GM21381 (cell line): Measurements from ENCODE around the gene NCAM1.

Experiments used
- ATAC-seq: cut with Tn5 transposase; IDR thresholded peaks from one replicate; pipeline ENCODE4 v1.9.1; 2021; ENCODE audit warnings: mild to moderate bottlenecking, moderate library complexity; ENCODE audit not compliant: unreplicated experiment

NCAM1 gene

DNA sequence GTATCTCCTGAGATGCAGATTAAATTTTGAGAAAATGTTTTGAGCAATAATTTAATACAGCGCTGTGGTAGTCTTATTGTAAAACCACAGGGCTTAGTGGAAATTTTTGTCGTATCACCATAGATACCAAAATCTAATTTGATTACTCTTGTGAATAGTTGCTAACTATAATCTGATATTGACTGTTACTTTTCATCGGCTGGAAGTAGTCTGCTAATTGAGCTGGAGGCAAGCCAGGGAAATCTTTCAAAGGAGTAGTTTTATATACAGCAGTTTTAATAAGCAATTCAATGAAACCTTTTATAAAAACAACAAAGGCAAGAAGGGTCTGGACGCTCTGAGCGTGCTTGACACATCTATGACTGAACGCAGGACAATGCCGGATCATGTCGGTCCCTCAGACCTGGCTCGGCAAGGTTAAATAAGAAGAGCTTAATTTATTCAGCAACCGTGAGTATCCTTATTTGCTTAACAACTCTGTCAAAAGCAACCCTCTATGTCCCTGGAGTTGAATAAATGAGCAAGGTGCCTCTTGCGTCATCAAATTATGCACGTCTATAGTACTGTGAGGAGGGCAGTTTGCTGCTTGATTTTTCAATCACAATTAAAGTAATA lies 121.2 kb downstream of the NCAM1 start:
- ATAC-seq, result no peak

DNA sequence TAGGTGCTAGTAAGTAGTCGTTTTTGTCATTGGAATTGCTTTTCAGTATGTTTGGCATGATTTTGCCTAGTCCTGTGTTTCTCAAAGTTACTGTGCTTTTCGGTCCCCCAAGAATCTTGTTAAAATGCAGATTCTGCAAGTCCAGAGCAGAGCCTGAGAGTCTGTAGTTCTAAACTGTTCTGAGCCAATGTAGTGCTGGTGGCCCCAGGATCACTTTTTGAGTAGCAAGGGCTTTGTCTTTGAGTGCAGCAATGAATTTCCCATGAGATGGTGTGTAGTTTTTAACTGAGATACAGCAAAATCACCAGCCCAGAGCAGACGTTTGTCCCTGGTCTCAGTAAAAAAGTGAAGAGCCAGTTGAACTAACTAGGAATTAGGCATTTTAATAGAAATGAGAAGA lies 122.4 kb downstream of the NCAM1 start:
- no peak for ATAC-seq

DNA sequence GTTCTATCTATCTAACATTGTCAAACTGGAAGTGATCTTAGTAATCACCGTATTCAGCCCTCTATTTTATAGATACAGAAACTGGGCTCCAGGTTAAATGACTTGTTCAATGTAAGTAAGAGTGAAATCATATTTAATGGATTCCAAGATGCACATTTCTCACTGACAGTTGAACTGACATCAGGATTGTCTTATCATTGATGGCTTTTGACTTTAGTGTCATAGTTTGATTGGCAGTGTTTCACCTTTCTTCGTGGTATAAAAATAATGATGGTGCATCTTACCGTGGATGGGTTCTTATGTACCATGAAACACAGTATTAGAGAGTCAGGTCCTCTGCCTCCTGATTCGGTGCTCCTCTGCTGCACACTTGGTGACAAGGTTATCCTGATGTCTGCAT lies 123.1 kb downstream of the NCAM1 start:
- no peak for ATAC-seq

DNA sequence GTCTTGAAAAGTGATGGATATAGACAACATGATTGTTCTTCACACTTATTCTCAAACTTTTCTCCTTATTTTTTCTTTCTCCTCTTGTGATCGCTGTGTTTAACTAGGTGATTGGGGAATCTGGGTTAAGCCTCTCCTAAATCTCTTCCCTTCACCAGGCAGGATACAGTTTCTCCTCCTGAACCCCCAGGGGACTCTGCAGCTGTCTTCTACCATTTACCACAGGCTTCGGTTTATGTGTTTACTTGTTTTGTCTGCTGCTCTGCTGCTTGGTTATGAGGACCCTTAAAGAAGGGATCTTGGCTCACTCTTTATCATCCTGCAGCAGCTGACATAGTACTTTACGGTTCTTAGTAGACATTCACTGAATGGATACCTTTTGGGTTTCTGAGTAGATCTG lies 124.2 kb downstream of the NCAM1 start:
- ATAC-seq, result no peak

DNA sequence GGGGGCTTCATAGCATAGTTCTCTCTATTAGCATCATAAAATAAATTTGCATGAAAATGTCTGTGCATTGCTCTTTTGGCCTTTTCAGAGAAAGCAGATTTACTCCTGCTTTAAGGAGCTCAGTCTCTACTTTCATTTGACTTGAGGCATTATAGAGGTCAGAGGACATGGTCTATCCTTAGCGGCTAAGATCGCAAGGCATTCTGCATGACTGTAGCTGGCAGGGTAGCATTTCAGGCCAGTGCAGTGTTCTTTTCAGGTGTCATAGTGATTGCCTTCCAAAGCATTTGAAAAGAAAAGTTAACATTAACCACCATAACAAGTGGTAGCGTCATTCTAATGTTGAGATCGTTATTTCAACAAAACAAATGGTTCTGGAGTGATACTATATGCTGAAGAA lies 126.5 kb downstream of the NCAM1 start:
- no peak for ATAC-seq

DNA sequence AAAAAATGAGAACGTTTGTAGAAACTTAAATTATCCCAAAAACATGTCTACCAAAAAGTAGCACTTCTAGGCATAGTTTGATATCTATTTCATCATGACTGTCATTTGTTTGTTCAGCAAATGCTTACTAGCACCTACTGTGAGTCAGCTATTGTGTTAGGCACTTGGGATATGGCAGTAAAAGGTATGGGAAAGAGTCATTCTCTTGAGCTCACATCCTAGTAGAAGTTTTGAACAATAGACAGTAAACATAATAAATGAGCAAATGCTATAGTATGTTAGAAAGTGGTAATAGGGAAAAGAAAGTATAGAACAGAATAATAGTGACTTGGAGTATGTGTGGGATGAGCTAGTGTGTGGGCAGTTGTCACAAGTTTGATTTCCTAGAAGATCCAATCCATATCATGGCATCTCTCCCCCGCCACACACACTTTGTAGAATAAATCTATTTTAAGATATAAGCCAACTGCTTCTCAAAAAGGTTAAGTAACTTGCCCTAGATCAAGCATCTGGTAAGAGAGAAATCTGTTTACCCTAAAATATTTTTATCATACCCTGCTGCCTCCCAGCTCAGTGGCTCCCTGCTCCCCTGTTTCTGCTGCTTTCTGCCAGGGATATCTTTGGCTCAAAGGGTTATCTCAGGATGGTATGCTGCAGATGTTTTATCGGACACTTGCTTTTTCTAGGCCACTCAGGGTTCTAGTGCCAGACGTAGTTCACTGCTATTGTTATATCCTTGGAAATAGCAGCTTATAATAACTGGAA lies 129.7 kb downstream of the NCAM1 start:
- no peak for ATAC-seq

DNA sequence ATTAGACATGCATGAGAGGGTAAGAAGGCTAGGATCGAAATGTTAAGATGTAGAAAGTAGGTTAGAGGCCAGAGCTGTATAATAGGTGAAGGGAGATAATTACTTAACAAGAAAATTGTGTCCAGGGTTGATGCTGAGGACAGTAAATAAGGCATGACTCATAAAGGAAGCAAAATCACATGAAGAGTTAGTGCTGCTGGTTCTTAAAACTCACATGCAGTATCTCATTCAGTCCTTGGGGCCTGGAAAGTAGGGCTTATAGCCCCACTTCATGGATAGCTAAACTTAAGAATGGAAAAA lies 130.2 kb downstream of the NCAM1 start:
- no peak for ATAC-seq

DNA sequence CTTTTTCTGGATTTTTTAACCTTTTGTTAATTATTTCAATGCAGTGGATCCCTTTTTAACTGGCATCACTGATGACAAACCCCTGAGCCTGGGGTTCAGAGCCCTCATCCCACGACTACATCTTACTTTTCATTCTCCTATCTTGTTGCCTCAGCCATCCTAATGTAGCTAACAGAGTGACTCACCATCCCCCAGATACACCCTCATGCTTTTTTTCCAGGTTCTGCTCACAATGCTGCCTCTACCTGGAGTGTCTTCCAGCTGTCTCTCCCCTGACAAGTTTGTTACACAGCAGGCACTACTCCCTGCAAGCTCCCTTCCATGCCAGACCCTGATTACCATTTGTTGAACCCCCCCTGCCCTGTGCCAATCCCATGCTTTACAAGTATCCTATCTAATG lies 135.4 kb downstream of the NCAM1 start:
- ATAC-seq, result no peak

DNA sequence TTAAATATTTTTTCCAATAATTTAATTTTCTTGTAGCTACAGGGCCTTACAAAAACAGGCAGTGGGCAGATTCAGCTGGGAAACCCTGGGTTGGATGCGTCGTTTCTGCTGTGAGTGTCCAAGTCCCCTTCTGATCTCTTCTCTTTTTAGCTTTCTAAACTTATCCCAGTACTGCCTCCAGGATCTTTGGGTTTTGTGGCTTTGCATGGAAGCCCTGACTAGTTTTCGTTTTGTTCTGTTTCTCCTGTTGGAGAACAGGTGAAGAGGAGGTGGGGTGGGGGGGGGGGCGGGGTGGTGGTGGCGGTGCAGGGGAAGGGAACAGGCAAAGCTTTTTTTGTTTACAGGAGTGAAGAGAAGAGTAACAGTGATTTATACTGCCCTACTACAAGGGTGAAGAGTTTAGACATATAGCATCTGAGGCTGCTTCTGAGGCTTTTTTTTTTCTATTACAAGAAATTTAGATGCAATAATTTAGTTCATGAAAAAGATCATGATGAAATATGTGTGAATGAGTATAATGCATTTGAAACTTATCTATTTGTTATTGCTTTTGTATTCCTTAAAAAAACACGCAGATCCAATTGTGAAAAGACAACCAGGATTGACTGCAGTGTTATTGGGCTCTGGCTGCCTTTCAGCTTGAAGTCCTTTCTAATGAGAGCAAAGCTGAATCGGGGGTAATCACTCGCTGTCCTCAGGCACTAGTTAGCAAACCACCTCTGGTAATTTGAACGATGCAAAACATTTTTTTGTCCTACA lies 142.9 kb downstream of the NCAM1 start:
- ATAC-seq, result no peak

DNA sequence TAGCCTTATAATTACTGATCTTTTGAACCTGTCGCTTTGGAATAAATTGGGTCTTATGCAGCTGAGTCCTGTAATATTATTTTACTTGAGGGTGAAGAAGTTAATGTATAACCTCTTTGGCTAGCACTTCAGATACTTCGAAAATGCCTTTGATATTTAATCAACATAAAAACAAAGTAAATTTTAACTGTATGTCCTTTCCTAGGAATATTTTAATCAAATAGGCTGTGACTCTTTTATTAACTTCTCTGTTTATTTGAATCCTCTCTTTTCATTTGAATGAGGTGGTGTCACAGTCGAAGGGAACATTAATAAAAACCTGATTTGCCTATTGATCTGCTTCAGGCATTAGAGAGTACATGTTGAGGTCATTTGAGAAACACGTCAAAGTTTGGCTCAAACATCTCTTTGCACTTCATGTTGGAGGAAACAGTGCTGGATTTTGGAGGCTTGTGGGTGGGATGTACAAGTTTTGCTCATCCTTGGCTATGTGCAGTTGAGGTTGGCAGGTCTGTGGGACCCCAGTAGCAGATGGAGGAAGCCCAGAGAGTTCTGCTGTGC lies 143.6 kb downstream of the NCAM1 start:
- ATAC-seq, result no peak

DNA sequence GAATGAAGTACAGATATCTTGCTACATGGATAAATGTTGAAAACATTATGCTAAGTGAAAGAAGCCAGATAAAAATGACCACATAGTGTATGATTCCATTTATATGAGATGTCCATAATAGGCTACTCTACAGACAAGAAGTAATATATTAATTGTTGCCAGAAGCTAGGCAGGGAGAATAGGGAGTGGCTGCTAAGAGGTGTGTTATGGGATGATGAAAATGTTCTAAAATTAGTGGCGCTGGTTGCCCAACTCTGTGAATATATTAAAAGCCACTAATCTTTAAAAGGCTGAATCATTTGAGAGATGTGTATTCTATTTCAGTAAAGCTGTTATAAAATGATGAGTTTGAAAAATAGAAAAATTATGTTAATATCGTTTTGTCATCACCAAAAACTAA lies 144.4 kb downstream of the NCAM1 start:
- no peak for ATAC-seq

DNA sequence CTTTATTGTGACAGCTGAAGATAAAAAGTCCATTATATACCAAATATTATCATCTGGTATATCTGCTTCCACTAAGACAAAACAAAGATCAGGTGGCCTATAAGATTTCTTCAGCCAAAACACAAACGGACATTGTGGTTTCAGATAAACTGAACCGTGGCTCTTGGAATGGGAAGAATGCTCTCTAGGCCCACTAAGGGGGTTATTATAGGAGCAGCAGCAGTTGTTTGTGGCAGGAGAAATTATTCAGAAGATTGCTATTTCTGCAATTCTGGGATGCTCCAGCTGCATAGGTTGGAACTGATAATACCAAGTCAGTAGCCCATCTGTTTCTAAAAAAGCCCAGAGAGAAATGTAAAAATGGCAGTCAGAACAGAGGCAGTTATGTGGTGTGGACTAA lies 145.3 kb downstream of the NCAM1 start:
- ATAC-seq, result no peak

DNA sequence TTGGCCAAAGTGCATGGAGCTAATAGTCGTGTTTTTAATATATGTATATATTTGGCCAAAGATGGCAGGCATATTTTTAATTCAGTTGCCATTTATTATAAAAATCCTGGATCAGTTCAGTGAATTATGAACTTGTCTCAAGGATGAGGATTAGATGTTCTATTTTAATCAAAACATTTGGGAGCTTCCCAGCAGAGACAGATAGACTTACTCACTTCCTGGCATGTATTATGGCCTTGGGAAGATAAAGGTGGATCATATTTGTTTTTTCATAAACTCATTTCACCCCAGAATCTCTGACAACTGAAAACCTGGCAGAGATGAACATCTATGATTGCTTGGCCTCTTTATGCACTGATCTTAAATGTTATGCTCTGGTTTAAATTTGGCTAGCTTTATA lies 148.8 kb downstream of the NCAM1 start:
- no peak for ATAC-seq

DNA sequence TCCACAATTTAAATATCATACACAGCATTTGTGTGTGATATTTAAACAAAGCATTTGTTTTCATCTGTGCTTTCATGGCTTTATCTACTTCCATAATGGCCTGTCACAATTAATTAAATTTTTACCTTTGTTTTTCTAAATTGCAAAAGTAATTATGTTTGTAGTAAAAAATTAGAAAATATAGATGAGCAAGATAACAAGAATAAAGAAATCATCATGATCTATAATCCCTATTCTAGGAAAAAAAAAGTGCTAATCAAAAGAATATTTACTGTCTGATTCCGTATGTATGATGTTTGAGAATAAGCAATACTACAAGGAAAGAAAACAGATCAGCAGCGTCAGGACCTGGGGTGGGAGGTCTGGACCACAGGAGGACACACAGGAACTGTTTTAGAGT lies 149.9 kb downstream of the NCAM1 start:
- no peak for ATAC-seq

DNA sequence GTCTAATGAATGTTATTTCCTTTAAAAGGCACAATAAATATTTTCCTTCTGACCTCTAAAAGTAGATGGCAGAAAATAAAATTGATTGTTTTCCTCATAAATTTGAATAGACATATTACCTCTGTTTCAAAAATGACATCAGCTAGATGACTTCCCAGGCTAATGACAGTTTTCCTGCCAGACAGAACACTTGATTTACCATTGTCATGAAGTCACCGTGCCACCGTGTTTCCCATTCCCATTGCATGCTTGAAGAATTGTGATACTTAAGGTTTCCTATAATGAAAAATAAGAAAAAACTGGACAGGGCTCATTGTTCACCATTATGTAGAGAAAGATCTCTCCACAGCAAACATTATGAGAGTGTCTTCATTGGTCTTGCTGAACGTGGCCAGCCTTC lies 151.1 kb downstream of the NCAM1 start:
- ATAC-seq, result no peak

DNA sequence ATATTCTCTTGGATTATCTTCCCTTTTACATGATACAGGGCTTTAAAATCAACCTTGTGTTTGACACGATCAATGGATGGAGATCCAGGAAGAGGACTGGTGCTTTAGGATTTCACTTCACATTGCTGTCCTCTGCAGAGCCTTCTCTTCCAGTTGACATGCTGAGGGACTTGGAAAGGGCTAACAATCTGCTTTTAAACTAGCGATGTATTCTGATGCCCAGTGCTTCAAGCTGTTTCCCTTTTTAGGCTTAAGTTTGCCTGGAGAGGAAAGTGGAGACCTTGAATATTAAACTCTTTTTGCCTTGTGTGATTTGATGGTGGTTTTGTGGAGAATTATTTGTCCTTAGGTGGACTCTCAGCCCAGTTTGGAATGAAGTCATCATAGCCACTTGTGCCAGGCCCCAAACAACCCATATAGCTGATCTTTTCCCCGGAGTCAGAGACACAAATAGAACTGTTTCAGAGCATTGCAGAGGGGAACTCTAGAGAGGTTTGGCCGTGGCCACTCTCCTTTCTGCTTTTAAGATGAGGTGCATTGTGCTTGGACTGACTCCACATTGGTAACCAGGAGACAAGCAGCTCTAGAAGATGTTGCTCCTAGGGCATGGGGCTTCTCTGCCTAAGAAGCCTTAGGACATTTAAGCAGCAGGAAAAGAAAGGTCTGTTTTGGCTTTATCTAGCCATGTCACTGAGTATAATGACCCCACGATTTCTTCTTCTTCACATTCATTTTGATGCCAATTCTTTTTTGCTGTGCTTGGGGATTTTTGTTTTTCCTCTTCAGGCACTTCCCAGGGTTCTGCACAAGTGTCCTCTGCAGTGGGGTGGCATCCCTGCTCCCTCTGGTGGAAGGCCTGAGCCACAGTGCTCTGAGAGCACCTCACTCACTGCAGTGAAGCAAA lies 152.8 kb downstream of the NCAM1 start:
- no peak for ATAC-seq

DNA sequence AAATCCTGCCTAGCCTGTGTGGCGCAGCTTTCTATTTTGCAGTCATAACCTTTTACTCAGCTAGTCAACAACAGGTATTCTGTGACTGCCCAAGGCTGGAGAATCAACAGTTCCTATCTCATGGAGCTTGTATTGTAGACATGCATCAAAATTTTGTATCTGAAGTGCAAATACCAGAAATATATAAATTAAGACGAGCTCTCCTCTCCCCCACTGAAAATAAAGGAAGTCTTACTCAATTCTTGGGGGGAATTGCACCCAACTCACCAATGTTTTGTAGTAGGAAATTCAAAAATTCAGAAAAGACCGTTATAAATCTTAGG lies 153.4 kb downstream of the NCAM1 start:
- no peak for ATAC-seq

DNA sequence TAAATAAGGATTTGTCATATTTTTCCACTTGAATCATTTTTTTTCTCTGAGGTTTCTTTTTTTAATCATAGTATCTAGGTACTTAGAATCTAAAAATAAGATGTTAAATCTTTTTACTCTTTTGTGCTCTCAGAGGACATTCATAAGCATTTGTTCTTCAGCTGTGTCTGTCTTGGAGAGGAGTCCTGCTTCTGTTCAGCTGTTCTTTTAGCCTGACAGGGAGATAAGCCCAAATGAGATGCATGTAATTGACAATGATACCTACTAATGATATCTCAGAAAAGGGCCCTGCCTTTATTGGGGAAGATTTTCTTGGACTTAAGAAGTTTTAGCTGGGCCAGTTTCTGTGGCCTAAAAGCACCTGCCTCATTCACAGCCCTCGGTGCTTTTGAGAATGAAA lies 156.9 kb downstream of the NCAM1 start:
- no peak for ATAC-seq

DNA sequence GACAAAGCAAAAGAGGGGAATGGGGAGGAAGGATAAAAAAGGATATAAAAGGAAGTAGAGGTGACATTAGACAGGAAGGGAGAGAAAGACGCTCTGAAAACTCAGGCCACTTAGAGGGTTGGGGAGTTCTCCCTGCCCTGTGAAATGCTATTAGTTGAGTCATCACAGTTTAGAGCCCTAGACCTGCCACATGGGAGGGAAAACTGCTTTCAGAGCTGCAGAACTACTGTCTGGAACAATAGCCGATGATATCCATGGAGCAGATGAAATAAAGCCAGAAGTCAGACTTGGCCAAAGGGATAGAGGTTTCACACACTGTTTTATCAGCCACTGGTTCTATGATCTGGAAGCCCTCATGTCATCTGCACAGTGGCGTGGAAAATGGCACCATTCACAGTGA lies 157.9 kb downstream of the NCAM1 start:
- no peak for ATAC-seq

DNA sequence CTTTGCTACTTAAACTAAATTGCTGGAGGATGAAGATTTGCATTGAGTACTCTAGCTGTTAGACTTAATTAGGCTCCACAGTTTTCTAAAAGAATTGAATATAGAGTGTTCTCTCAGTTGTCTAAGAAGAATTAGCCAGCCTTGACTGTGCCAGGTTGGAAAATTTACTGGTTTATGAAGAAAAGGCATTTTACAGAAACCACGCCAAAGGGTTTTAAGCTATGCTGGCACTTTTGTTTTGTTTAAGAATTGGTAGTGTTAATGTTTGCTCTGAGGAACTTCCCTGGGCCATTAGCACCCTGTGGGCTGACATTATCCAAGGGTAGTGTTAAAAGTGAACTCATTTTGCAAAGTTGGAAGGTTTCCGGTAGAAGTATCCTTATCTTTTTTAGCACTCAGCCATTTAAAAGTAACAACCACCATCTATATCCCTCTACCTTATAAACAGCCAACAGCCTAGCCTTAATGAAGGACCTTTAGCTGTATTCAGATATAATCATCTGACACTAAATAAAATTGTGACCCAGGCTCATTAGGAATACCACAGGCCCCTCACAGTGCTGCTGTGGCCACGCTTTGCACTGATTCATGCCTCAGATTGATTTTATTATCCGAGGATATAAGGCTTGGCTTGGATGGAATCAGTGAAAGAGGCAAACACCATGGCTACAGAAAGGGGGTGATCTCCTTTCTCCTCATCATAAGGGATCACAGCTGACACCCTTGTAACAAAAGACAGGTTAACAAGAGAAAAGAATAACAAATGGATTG lies 158.9 kb downstream of the NCAM1 start:
- ATAC-seq, result no peak
